ENCODE data around the gene SLC35E3. TPM values are rescaled to one million over a fixed set of nuclear protein-coding genes. Genes with fewer than 3 reads are reported as not detected.

The SLC35E3 gene
- total and polyA plus RNA-seq, 3 experiments from 2014 or later, result 4.0 to 13.4 (median 5.1) TPM

DNA sequence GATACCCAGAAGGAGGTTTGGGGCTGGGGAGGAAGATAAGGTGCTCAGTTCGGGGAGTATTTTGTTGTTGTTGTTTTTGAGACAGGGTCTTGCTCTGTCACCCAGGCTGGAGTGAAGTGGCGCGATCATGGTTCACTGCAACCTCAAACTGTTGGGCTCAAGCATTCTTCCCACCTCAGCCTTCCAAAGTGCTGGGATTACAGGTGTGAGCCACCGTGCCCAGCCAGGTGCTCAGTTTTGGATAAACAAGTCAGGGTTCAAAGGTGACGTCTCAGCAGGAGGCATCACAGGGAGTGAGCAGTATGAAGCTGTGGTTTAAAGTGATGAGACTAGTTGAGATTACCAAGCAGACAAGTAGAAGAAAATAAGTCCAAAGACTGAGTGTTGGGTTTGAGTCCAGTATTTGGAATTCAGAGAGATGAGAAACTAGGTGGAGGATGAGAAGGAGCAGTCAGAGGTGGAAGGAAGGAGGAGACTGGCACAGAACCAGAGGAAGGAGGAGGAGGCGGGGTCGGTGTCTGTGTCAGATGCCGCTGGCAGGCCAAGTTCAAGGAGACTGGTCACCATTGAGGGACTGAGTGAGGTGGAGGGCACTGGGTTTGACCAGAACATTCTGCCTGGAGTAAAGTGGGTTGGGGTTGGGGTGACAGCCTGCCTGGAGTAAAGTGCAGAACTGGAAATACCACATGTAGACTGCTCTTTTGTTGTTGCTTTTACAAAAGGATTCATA is 16.1 kb downstream of the SLC35E3 start:
- Histone ChIP-seq H3K36me3 (ENCODE audit: insufficient read depth, low read length) (no peaks in the 10 kb centered on the region), H3K4me3 (ENCODE audit: low read length) (no peak overlapping the region), H3K4me1 (ENCODE audit: insufficient read depth, low read length) (no peaks in the 10 kb centered on the region), H3K27me3 (ENCODE audit: insufficient read depth, low read length, poor library complexity, severe bottlenecking) (no peaks in the 10 kb centered on the region), H3K27ac (ENCODE audit: low read depth, low read length) (no peak overlapping the region), H3K9me3 (ENCODE audit: low read length) (no peaks in the 10 kb centered on the region)
- DNase-seq, result no peak
- Mint-ChIP-seq H3K4me3 (no peak overlapping the region), H3K27ac (peak overlapping the region in 4 of 8 donors; percentile 18 to 82 (median 70)), H3K27me3 (no peaks in the 10 kb centered on the region), H3K9me3 (no peaks in the 10 kb centered on the region), H3K4me1 (peaks cover 0 to 4% (median 0%) of the 10 kb centered on the region in 3 donors), H3K36me3 (peaks cover 5 to 63% (median 17%) of the 10 kb centered on the region in 3 donors)
- ChIA-PET CTCF (no interaction called here), POLR2A (no interaction called here)

DNA sequence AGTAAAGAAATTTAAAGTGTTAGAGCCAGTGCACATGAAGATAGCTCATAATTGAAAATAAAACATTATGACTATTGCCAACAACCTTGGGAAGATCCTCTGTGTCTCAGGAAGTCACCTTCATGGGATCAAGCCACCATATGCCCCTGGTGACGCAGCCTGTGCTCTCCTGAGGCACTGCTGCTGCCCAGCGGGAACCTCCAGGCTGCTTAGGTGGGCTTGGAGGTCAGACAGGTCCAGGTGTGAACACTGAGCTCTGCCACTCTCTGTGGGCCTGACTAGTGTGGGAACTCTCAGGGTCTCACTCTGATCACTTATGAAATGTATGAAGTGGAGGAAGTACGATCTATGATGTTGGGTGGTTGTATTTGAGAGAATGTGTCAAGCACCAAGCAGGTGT is 16.7 kb downstream of the SLC35E3 start:
- DNase-seq, result no peak
- no peaks in the 10 kb centered on the region for H3K27me3 ChIP-seq (ENCODE audit: insufficient read depth, low read length, poor library complexity, severe bottlenecking)
- Mint-ChIP-seq H3K36me3 (peaks cover 5 to 60% (median 11%) of the 10 kb centered on the region in 3 donors), H3K4me3 (no peak overlapping the region), H3K9me3 (no peaks in the 10 kb centered on the region), H3K4me1 (peaks cover 0 to 4% (median 0%) of the 10 kb centered on the region in 3 donors), H3K27me3 (no peaks in the 10 kb centered on the region), H3K27ac (peak overlapping the region in 4 of 8 donors; percentile 1 to 84 (median 21))
- ChIA-PET CTCF (no interaction called here), POLR2A (no interaction called here)
- H3K4me3 ChIP-seq (ENCODE audit: low read length), result no peak overlapping the region
- H3K36me3 ChIP-seq (ENCODE audit: insufficient read depth, low read length), result no peaks in the 10 kb centered on the region
- H3K9me3 ChIP-seq (ENCODE audit: low read length), result no peaks in the 10 kb centered on the region
- no peaks in the 10 kb centered on the region for H3K4me1 ChIP-seq (ENCODE audit: insufficient read depth, low read length)
- no peak overlapping the region for H3K27ac ChIP-seq (ENCODE audit: low read depth, low read length)

DNA sequence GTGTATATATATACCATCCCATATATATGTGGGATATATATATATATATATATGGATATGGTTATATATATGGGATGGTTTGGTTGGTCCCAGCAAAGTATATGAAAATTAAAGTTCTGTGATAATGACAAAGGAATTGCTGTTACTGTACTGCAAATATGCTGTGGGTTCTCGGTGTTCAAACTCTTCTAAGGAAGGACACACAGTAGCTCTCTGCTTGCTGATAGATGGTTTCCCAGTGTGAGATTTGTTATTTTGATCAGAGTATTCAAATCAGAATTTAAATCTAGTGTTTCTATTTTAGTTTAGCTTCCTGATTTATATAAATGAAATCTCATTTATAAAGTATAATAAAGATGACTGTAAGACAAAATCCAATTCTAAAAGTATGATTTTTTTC is 19.7 kb downstream of the SLC35E3 start:
- Mint-ChIP-seq H3K27ac (no peak overlapping the region), H3K9me3 (no peaks in the 10 kb centered on the region), H3K36me3 (peaks cover 5 to 48% (median 7%) of the 10 kb centered on the region in 3 donors), H3K4me3 (no peak overlapping the region), H3K27me3 (no peaks in the 10 kb centered on the region), H3K4me1 (peaks cover 0 to 3% (median 0%) of the 10 kb centered on the region in 3 donors)
- POLR2A ChIA-PET, result interaction anchor here (0.6 kb wide), 1 partner anchor 226 kb away, joined by 3 read pairs; no protein-coding TSS in a partner anchor
- Histone ChIP-seq H3K36me3 (ENCODE audit: insufficient read depth, low read length) (no peaks in the 10 kb centered on the region), H3K27me3 (ENCODE audit: insufficient read depth, low read length, poor library complexity, severe bottlenecking) (no peaks in the 10 kb centered on the region), H3K27ac (ENCODE audit: low read depth, low read length) (no peak overlapping the region), H3K9me3 (ENCODE audit: low read length) (no peaks in the 10 kb centered on the region), H3K4me1 (ENCODE audit: insufficient read depth, low read length) (no peaks in the 10 kb centered on the region), H3K4me3 (ENCODE audit: low read length) (no peak overlapping the region)
- CTCF ChIA-PET, result no interaction called here
- DNase-seq, result no peak

DNA sequence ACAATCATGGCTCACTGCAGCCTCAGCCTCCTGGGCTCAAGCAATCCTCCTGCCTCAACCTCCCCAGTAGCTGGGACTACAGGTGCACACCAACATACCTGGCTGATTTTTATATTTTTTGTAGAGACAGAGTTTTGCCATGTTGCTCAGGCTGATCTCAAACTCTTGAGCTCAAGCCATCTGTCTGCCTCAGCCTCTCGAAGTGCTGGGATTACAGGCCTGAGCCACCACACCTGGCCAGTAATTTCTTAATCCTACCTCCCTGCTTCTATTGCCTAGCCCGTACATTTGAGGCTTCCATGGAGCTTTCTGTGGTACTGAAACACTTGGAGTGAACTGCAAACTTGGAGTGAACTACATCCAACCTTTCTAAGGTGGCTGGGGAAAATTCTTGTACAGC is 20.7 kb downstream of the SLC35E3 start:
- Mint-ChIP-seq H3K4me3 (no peak overlapping the region), H3K36me3 (peaks cover 5 to 41% (median 7%) of the 10 kb centered on the region in 3 donors), H3K27ac (peak overlapping the region in 1 of 8 donors; percentile 54), H3K4me1 (peaks cover 0 to 1% (median 0%) of the 10 kb centered on the region in 3 donors), H3K27me3 (no peaks in the 10 kb centered on the region), H3K9me3 (no peaks in the 10 kb centered on the region)
- Histone ChIP-seq H3K4me3 (ENCODE audit: low read length) (no peak overlapping the region), H3K27me3 (ENCODE audit: insufficient read depth, low read length, poor library complexity, severe bottlenecking) (no peaks in the 10 kb centered on the region), H3K9me3 (ENCODE audit: low read length) (no peaks in the 10 kb centered on the region), H3K4me1 (ENCODE audit: insufficient read depth, low read length) (no peaks in the 10 kb centered on the region), H3K36me3 (ENCODE audit: insufficient read depth, low read length) (no peaks in the 10 kb centered on the region), H3K27ac (ENCODE audit: low read depth, low read length) (no peak overlapping the region)
- no peak for DNase-seq
- ChIA-PET POLR2A (interaction anchor here (0.6 kb wide), 1 partner anchor 257 kb away, joined by 3 read pairs; no protein-coding TSS in a partner anchor), CTCF (interaction anchor here (1.1 kb wide), 1 partner anchor 12 kb away, joined by 3 read pairs; no protein-coding TSS in a partner anchor)

DNA sequence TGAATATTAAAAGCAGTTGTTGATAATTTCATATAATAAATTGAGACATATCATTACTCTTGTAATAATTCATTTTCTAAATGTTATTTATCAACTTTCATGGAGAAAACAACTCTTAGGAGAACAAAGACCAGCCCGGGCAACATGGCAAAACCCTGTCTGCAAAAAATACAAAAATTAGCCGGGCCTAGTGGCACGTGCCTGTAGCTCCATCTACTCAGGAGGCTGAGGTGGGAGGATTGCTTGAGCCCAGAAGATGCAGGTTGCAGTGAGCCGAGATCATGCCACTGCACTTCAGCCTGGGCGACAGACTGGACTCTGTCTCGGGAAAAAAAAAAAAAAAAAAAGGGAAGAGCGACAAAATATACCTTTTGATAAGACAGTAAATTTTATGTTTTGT is 21.2 kb downstream of the SLC35E3 start:
- no peaks in the 10 kb centered on the region for H3K9me3 ChIP-seq (ENCODE audit: low read length)
- no peak overlapping the region for H3K4me3 ChIP-seq (ENCODE audit: low read length)
- no peak for DNase-seq
- no peaks in the 10 kb centered on the region for H3K27me3 Mint-ChIP-seq
- no peaks in the 10 kb centered on the region for H3K36me3 ChIP-seq (ENCODE audit: insufficient read depth, low read length)
- ChIA-PET POLR2A (no interaction called here), CTCF (interaction anchor here (1.1 kb wide), 1 partner anchor 12 kb away, joined by 3 read pairs; no protein-coding TSS in a partner anchor)
- no peak overlapping the region for H3K4me3 Mint-ChIP-seq
- no peak overlapping the region for H3K27ac ChIP-seq (ENCODE audit: low read depth, low read length)
- no peaks in the 10 kb centered on the region for H3K4me1 ChIP-seq (ENCODE audit: insufficient read depth, low read length)
- no peaks in the 10 kb centered on the region for H3K9me3 Mint-ChIP-seq
- no peaks in the 10 kb centered on the region for H3K27me3 ChIP-seq (ENCODE audit: insufficient read depth, low read length, poor library complexity, severe bottlenecking)
- peaks cover 5 to 36% (median 6%) of the 10 kb centered on the region in 3 donors for H3K36me3 Mint-ChIP-seq
- H3K4me1 Mint-ChIP-seq, result peaks cover 0 to 1% (median 0%) of the 10 kb centered on the region in 3 donors
- peak overlapping the region in 1 of 8 donors; percentile 47 for H3K27ac Mint-ChIP-seq

DNA sequence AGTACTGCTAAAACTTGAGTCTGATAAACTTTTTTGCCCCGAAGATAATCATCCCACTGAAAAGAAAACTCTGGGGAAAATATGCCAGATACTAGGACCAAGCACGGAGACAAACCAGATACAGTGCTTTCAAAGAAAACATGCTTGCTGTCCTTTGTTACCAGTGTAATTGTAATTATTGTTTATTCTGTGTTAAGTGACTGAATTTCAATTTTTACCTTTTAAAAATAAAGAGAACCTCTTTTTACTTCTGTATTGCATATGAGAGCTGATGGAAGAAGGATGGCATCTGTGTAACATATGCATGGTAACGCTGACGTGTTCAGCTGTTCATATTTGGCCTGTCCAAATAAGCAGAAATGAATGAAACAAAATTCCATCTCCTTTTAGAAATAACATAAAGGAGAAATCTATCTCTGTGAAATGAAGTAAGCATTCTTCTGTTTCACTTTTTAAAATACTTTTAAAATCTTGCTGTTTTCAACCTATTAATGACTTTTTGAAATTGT is 22.5 kb downstream of the SLC35E3 start:
- Mint-ChIP-seq H3K27me3 (no peaks in the 10 kb centered on the region), H3K4me1 (peaks cover 12 to 14% (median 13%) of the 10 kb centered on the region in 3 donors), H3K36me3 (peaks cover 5 to 26% (median 5%) of the 10 kb centered on the region in 3 donors), H3K4me3 (no peak overlapping the region), H3K27ac (no peak overlapping the region), H3K9me3 (no peaks in the 10 kb centered on the region)
- Histone ChIP-seq H3K27me3 (ENCODE audit: insufficient read depth, low read length, poor library complexity, severe bottlenecking) (no peaks in the 10 kb centered on the region), H3K36me3 (ENCODE audit: insufficient read depth, low read length) (no peaks in the 10 kb centered on the region), H3K27ac (ENCODE audit: low read depth, low read length) (no peak overlapping the region), H3K9me3 (ENCODE audit: low read length) (no peaks in the 10 kb centered on the region), H3K4me3 (ENCODE audit: low read length) (no peak overlapping the region), H3K4me1 (ENCODE audit: insufficient read depth, low read length) (no peaks in the 10 kb centered on the region)
- DNase-seq, result no peak
- ChIA-PET POLR2A (no interaction called here), CTCF (no interaction called here)

DNA sequence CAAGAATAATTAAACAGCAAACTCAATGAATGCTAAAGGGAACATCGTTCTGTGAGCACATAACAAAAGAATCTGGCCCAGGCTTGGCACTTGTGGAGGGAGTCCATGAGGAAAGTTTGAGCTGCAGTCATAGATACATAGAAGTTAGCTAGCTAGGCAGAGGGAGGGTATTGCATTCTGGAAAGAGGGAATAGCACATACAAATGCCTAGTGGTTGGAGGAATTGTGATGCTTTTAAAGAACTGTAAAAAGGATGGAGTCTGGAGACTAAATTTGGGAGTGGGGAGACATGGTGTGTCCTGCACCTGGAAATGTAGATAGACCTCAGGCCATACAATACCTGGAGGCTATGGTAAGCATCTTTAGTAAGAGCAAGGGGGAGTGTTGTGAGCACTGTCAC is 24.0 kb downstream of the SLC35E3 start:
- POLR2A ChIA-PET, result no interaction called here
- CTCF ChIA-PET, result no interaction called here
- Histone ChIP-seq H3K36me3 (ENCODE audit: insufficient read depth, low read length) (no peaks in the 10 kb centered on the region), H3K4me1 (ENCODE audit: insufficient read depth, low read length) (no peaks in the 10 kb centered on the region), H3K27ac (ENCODE audit: low read depth, low read length) (no peak overlapping the region), H3K9me3 (ENCODE audit: low read length) (no peaks in the 10 kb centered on the region), H3K27me3 (ENCODE audit: insufficient read depth, low read length, poor library complexity, severe bottlenecking) (no peaks in the 10 kb centered on the region), H3K4me3 (ENCODE audit: low read length) (no peak overlapping the region)
- Mint-ChIP-seq H3K4me3 (no peak overlapping the region), H3K27me3 (no peaks in the 10 kb centered on the region), H3K27ac (peak overlapping the region in 5 of 8 donors; percentile 13 to 59 (median 20)), H3K36me3 (peaks cover 0 to 13% (median 3%) of the 10 kb centered on the region in 3 donors), H3K4me1 (peaks cover 17 to 19% (median 18%) of the 10 kb centered on the region in 3 donors), H3K9me3 (no peaks in the 10 kb centered on the region)
- no peak for DNase-seq

DNA sequence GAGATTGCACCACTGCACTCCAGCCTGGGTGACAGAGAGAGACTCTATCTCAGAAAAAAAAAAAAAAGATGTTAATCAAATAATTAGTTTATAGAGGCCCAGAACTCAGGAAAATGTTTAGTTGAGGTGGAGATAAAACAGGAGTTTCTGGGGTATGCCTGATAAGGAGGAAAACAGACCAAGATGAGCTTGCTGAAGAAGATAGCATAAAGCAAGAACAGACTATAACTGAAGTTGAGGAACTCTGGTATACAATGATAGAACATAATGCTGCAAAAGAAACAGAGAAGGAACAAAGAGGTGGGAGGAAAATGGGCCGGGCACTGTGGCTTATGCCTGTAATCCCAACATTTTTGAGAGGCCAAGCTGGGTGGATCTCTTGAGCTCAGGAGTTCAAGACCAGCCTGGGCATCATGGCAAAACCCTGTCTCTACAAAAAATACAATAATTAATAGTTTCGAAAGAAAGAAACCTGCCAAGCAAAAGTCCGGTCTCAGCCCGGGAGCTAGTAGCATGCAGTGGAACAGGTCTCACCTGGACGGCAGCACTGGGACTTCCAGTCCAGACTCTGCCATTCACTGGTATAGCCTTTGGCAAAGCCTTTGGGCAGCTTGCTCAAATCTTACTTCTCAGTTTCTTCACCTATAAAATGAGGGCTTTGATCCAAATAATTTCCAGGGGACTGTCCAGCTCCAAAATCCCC is 25.4 kb downstream of the SLC35E3 start:
- Histone ChIP-seq H3K9me3 (ENCODE audit: low read length) (no peaks in the 10 kb centered on the region), H3K27ac (ENCODE audit: low read depth, low read length) (no peak overlapping the region), H3K27me3 (ENCODE audit: insufficient read depth, low read length, poor library complexity, severe bottlenecking) (no peaks in the 10 kb centered on the region), H3K4me3 (ENCODE audit: low read length) (no peak overlapping the region), H3K36me3 (ENCODE audit: insufficient read depth, low read length) (no peaks in the 10 kb centered on the region), H3K4me1 (ENCODE audit: insufficient read depth, low read length) (no peaks in the 10 kb centered on the region)
- no peaks in the 10 kb centered on the region for H3K9me3 Mint-ChIP-seq
- POLR2A ChIA-PET, result interaction anchor here (1.0 kb wide), 1 partner anchor 36 kb away, joined by 3 read pairs; the partner anchor contains the start of gene MDM2
- H3K36me3 Mint-ChIP-seq, result peaks cover 0 to 10% (median 3%) of the 10 kb centered on the region in 3 donors
- CTCF ChIA-PET, result interaction anchor here (1.3 kb wide), 1 partner anchor 12 kb away, joined by 3 read pairs; no protein-coding TSS in a partner anchor
- H3K4me3 Mint-ChIP-seq, result no peak overlapping the region
- DNase-seq, result no peak
- peaks cover 17 to 19% (median 18%) of the 10 kb centered on the region in 3 donors for H3K4me1 Mint-ChIP-seq
- peak overlapping the region in 6 of 8 donors; percentile 10 to 80 (median 54) for H3K27ac Mint-ChIP-seq
- H3K27me3 Mint-ChIP-seq, result no peaks in the 10 kb centered on the region
